AG04450 (cell line): ENCODE data around the gene DYNLT2. TPM values are rescaled to one million over a fixed set of nuclear protein-coding genes. Genes with fewer than 3 reads are reported as not detected.

ENCODE experiments used
- CTCF ChIA-PET: fragments of 300-600, 350-600 bp; formaldehyde crosslinking; extraction: SDS; loops from one replicate; lab custom pipeline; 2022; ENCODE audit warnings: antibody characterized with exemption, inconsistent platforms; lab: Charles Lee
- POLR2A ChIA-PET: fragments of 350-600 bp; formaldehyde crosslinking; extraction: SDS; loops from one replicate; lab custom pipeline; 2021; ENCODE audit warnings: antibody characterized with exemption, inconsistent platforms; lab: Yijun Ruan, JAX
- DNase-seq: peaks from one replicate; pipeline ENCODE4 v3.0.0-alpha.2; 2011; ENCODE audit warnings: low read depth, low spot score
- H3K27ac ChIP-seq: one replicate; pipeline ENCODE4 v1.5.1; 2012; ENCODE audit warnings: low read depth, low read length, control low read depth
- H3K27me3 ChIP-seq: one replicate; pipeline ENCODE4 v1.6.0; 2012; ENCODE audit warnings: low read length; ENCODE audit not compliant: control insufficient read depth, insufficient read depth
- H3K4me3 ChIP-seq: 2 replicates; pipeline ENCODE4 v1.5.1; 2011; ENCODE audit warnings: mild to moderate bottlenecking, low read depth, low read length, control low read depth
- H3K9me3 ChIP-seq: 2 replicates; pipeline ENCODE4 v1.5.1; 2012; ENCODE audit warnings: low read length; ENCODE audit not compliant: control insufficient read depth, insufficient read depth
- CTCF ChIP-seq: IDR thresholded peaks from 2 replicates; pipeline ENCODE4 v1.5.1; 2011; ENCODE audit warnings: low read depth, low read length, control low read depth, inconsistent platforms
- polyA plus RNA-seq: library from polyadenylated mRNA; depleted of rRNA; stranded (reverse); fragments of >200 nt; gene quantifications from 2 replicates; pipeline ENCODE4 v1.2.3, GENCODE V29; 2011

DYNLT2 gene
- polyA plus RNA-seq, 1 experiment = 0.64 TPM

- Histone ChIP-seq H3K27ac (peak overlapping the region; percentile 83), H3K4me3 (peak overlapping the region; percentile 64), H3K9me3 (no peaks in the 10 kb centered on the region; the same call in 1 of the 2 replicates), H3K27me3 (no peaks in the 10 kb centered on the region)
- ChIA-PET CTCF (interaction anchor here (1.8 kb wide), 1 partner anchor 107 kb away, joined by 5 read pairs; no protein-coding TSS in a partner anchor), POLR2A (interaction anchor here (1.2 to 1.3 kb wide), 2 partner anchors 24 to 25 kb away, joined by 5 to 6 read pairs; partner anchors contain the start of genes C6orf120 and WDR27)
- DNase-seq = peak; percentile 49
- TF ChIP-seq CTCF = no peak
These were observed 26.0 kb downstream of the DYNLT2 start for GRCh38 chr6:169725125-169726048.

- no peak for TF ChIP-seq CTCF
- peak within 1 kb of the TSS; percentile 83 for H3K27ac ChIP-seq
- H3K27me3 ChIP-seq = no peaks in the 10 kb centered on the region
- H3K4me3 ChIP-seq = peak within 1 kb of the TSS; percentile 71
- CTCF ChIA-PET = no interaction called here
- POLR2A ChIA-PET = interaction anchor here (1.2 to 1.3 kb wide), 2 partner anchors 23 to 26 kb away, joined by 5 to 6 read pairs; partner anchors contain the start of genes C6orf120 and WDR27
- no peaks in the 10 kb centered on the region; the same call in 1 of the 2 replicates for H3K9me3 ChIP-seq
- DNase-seq = no peak
These were observed 26.8 kb downstream of the DYNLT2 start, which contains the start of gene PHF10 for GRCh38 chr6:169724494-169725124. Gene PHF10 (minus strand): TSS chr6:169724500. CDS start chr6:169723931, 569 bp downstream.

- CTCF ChIA-PET = no interaction called here
- DNase-seq = no peak
- POLR2A ChIA-PET = interaction anchor here (1.3 kb wide), 1 partner anchor 28 kb away, joined by 3 read pairs; the partner anchor contains the start of genes DYNLT2 and ERMARD
- Histone ChIP-seq H3K9me3 (no peaks in the 10 kb centered on the region; the same call in 1 of the 2 replicates), H3K4me3 (peak overlapping the region; percentile 56), H3K27me3 (no peaks in the 10 kb centered on the region), H3K27ac (no peak overlapping the region)
- no peak for TF ChIP-seq CTCF
These were observed 27.3 kb downstream of the DYNLT2 start for GRCh38 chr6:169723991-169724493.

GRCh38 chr6:169723200-169723909 is 28.0 kb downstream of the DYNLT2 start:
- no peaks in the 10 kb centered on the region for H3K27me3 ChIP-seq
- ChIA-PET CTCF (no interaction called here), POLR2A (interaction anchor here (1.1 to 1.3 kb wide), 2 partner anchors 15 to 28 kb away, joined by 3 read pairs; partner anchors contain the start of genes DYNLT2 and ERMARD)
- no peak for TF ChIP-seq CTCF
- H3K27ac ChIP-seq = peak overlapping the region; percentile 79
- H3K4me3 ChIP-seq = peak overlapping the region; percentile 71
- no peaks in the 10 kb centered on the region; the same call in 1 of the 2 replicates for H3K9me3 ChIP-seq
- peak; percentile 24 for DNase-seq
